ENCODE measurements around the gene RAPGEF6.
A peak's percentile ranks its signal among the peaks of the same experiment; 100 is the strongest.
"Not testable (repeated sequence)": the region's sequence is repeated elsewhere in the genome, so short reads cannot be mapped to it uniquely, and the experiment has no call there.

RAPGEF6 gene

DNA sequence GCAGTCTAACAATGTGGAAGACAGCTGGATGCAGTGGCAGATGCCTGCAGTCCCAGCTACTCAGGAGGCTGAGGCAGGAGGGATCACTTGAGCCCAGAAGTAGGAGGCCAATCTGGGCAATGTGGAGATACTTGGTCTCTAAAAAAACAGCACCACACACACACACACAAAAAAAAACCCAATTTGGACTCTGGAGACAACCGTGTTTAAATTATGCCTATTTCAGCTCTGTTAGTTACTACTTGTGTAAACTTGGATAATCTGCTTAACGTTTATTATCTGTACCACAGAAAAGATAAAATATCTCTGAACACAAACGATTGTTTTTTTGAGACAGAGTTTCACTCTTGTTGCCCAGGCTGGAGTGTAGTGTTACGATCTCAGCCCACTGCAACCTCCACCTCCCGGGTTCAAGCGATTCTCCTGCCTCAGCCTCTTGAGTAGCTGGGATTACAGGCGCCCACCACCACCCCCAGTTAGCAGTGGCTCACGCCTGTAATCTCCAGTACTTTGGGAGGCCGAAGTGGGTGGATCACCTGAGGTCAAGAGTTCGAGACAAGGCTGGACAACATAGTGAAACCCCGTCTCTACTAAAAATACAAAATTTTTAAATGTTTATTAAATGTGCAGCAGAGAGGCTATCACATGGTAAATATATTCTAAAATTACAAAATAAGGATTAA is 17.7 kb downstream of the RAPGEF6 start:
- in situ Hi-C loops (cut with MboI; ENCODE audit: low pct_unique_long_range_greater_than_20kb, low sequenced_read_pairs): loop anchor here (25.0 kb wide), 1 partner anchor 395 kb away; the partner anchor contains the start of gene ACSL6
- no peak for DNase-seq

DNA sequence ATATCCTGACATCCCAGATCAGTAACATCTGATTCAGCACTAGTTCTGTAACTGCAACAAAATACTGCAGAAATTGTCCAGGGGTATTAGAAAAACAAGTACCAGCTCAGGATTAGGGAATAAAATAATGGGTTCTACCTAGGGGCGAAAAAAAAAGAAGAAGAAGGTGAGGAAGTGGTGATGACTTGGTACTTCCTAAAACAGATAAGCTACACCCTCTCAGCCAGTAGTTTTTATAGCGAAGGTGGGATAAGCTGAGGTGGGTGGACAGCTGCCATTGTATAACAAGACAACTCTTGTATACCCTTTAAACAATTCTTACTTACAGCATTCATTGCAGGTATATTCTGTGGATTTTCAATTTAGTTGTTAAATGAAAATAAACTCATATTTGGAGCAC is 19.1 kb downstream of the RAPGEF6 start:
- in situ Hi-C loops (cut with MboI; ENCODE audit: low pct_unique_long_range_greater_than_20kb, low sequenced_read_pairs): loop anchor here (25.0 kb wide), 1 partner anchor 396 kb away; the partner anchor contains the start of gene ACSL6
- no peak for DNase-seq

DNA sequence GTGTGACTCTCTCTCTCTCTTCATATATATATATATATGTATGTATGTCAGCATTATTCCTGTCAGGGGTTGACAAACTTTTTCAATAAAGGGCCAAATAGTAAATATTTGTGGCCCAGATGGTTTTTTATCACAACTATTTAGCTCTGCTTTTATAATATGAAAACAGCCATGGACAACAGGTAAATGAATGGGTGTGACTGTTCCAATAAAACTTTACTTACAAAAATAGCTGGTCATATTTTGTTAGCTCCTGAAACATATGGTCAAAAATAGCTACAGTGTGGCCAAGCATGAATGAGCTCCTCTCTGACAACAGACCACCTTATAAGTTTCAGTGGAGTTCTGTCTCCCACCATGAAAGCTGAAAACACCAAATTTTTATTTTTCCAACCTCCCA is 21.6 kb downstream of the RAPGEF6 start:
- in situ Hi-C loops (cut with MboI; ENCODE audit: low pct_unique_long_range_greater_than_20kb, low sequenced_read_pairs): loop anchor here (25.0 kb wide), 1 partner anchor 399 kb away; the partner anchor contains the start of gene ACSL6
- DNase-seq: no peak

- no peak for DNase-seq
- in situ Hi-C loops (cut with MboI; ENCODE audit: low pct_unique_long_range_greater_than_20kb, low sequenced_read_pairs): loop anchor here (25.0 kb wide), 1 partner anchor 401 kb away; the partner anchor contains the start of gene ACSL6
Measured at GRCh38 chr5:131611064-131611381, 24.0 kb downstream of the RAPGEF6 start.

- DNase-seq: no peak
- in situ Hi-C loops (cut with MboI; ENCODE audit: low pct_unique_long_range_greater_than_20kb, low sequenced_read_pairs): loop anchor here (25.0 kb wide), 1 partner anchor 402 kb away; the partner anchor contains the start of gene ACSL6
Measured at GRCh38 chr5:131610198-131611063, 24.6 kb downstream of the RAPGEF6 start.

- no peak for DNase-seq
- in situ Hi-C loops (cut with MboI; ENCODE audit: low pct_unique_long_range_greater_than_20kb, low sequenced_read_pairs): loop anchor here (25.0 kb wide), 1 partner anchor 403 kb away; the partner anchor contains the start of gene ACSL6
Measured at GRCh38 chr5:131609774-131610173, 25.3 kb downstream of the RAPGEF6 start.

DNA sequence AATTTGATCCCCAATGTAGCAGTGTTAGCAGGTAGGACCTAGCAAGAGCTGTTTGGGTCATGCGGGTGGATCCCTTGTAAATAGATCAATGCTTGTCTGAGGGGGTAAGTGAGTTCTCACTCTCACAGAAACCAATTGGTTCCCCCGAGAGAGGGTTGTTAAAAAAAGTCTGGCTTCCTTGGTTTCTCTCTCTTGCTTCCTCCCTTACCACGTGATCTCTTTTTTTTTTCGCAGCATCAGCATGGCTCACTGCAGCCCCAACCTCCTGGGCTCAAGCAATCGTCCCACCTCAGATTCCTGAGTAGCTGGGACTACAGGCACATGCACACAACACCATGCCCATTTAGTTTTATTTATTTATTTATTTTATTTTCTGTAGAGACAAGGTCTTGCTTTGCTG is 26.4 kb downstream of the RAPGEF6 start:
- in situ Hi-C loops (cut with MboI; ENCODE audit: low pct_unique_long_range_greater_than_20kb, low sequenced_read_pairs): loop anchor here (25.0 kb wide), 1 partner anchor 404 kb away; the partner anchor contains the start of gene ACSL6

DNA sequence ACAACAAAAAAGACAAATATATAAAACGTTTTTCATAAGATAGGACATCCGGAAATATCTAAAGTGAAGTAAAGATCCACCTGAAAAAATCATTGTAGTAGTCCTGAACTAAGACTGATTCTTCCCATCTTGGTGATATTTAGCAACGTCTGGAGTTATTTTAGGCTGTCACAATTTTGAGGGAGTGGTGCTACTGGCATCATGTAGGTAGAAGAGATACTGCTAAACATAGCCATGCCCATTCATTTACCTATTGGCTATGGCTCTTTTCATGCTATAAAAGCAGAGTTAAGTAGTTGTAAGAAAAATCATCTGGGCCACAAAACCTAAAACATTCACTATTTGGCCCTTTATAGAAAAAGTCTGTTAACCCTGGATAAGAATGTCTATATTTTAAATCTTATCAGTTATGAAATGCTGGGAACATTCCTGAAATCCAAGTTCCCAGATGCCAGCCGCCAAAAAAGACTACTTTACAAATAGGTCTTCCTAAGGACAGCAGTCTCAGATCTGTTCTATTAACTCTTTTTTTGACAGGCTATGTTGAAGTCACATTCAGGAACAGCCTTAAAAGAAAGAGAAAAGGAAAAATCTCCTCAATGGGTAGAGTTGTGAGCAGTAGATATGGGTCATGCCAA is 27.0 kb downstream of the RAPGEF6 start:
- no peak for DNase-seq
- in situ Hi-C loops (cut with MboI; ENCODE audit: low pct_unique_long_range_greater_than_20kb, low sequenced_read_pairs): loop anchor here (25.0 kb wide), 1 partner anchor 404 kb away; the partner anchor contains the start of gene ACSL6

More for the DNA sequence above, 26.4 kb downstream of the RAPGEF6 start:
- no peak for DNase-seq

DNA sequence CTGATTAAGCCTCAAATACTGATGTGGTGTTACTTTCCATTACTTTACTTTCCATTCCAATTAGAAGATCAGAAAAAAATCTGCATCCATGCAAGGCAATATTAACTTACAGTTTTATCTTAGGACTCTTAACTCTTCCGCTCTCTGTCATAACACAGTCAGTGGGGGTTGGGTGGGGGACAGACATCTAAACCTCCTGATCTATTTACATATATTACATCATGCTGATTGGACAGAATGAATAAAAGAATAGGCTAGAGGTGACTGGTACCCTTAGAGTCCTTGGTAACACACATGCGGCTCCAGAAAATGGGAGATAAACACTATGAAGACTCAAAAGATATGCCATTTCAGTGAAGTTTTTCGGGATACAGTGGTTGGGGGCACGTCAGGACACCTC is 27.6 kb downstream of the RAPGEF6 start:
- no peak for DNase-seq
- in situ Hi-C loops (cut with MboI; ENCODE audit: low pct_unique_long_range_greater_than_20kb, low sequenced_read_pairs): loop anchor here (25.0 kb wide), 1 partner anchor 405 kb away; the partner anchor contains the start of gene ACSL6

DNA sequence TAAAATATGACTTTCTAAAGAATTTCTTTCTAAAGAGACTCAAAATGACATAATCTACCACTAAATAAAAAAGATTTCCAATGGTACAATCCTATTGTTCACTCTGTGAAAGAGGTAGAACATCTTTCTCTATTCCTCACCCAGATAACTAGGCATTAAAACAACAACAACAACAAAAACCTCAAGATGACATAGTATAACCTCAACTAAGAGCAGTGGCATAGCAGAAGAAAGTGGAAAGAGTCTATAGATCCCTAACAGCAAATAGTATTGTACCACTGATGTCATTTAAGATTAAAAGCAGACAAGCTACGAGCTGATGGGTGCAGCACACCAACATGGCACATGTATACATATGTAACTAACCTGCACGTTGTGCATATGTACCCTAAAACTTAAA is 29.9 kb downstream of the RAPGEF6 start:
- in situ Hi-C loops (cut with MboI; ENCODE audit: low pct_unique_long_range_greater_than_20kb, low sequenced_read_pairs): loop anchor here (25.0 kb wide), 1 partner anchor 407 kb away; the partner anchor contains the start of gene ACSL6
- no peak for DNase-seq

GRCh38 chr5:131595088-131596033 is 39.7 kb downstream of the RAPGEF6 start:
- in situ Hi-C loops (cut with MboI; ENCODE audit: low pct_unique_long_range_greater_than_20kb, low sequenced_read_pairs): no loop called here
- peak; percentile 14 for DNase-seq

DNA sequence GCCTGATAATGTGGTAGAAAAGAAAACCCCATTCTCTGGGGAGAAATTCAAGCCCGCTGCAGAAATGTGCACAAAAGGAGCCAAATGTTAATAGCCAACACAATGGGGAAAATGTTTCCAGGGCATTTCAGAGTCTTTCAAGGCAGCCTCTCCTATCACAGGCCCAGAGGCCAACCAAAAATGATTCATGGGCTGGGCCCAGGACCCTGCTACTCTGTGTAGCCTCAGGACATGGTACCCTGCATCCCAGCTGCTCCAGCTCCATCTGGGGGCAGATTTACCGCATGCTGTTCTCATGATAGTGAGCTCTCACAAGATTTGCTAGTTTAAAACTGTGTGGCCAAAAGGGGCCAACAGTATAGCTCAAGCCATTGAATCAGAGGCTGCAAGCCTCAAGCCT is 41.1 kb downstream of the RAPGEF6 start:
- in situ Hi-C loops (cut with MboI; ENCODE audit: low pct_unique_long_range_greater_than_20kb, low sequenced_read_pairs): no loop called here
- no peak for DNase-seq

DNA sequence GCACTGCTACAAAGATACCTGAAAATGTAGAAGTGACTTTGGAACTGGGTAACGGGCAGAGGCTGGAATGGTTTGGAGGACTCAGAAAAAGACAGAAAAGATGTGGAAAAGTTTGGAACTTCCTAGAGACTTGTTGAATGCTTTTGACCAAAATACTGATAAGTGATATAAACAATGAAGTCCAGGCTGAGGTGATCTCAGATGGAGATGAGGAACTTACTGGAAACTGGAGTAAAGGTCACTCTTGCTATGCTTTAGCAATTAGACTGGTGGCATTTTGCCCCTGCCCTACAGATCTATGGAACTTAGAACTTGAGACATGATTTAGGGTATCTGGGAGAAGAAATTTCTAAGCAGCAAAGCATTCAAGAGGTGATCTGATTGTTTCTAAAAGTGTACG is 41.6 kb downstream of the RAPGEF6 start:
- in situ Hi-C loops (cut with MboI; ENCODE audit: low pct_unique_long_range_greater_than_20kb, low sequenced_read_pairs); DNase-seq: not testable (repeated sequence)

- peak; percentile 63 for DNase-seq
- in situ Hi-C loops (cut with MboI; ENCODE audit: low pct_unique_long_range_greater_than_20kb, low sequenced_read_pairs): no loop called here
Measured at GRCh38 chr5:131589510-131590348, 45.3 kb downstream of the RAPGEF6 start.

DNA sequence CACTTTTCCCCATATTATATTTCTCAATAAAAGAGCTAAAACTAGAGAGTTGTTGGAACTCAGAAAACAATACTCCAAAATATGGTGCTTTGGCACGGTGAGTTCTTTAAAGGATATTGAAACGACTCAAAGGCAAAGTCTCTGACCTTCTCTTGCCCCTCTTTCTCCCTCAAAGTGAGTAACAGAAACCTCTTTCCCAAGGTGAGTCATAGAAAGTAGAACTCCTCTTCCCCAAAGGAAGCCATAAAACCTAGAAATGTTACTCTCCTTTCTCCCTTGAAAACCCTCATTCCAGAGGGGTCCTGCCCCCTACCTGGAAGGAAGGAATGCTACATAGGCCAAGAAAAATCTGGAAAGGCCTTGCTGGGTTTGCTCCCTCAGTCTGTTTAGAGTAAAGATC is 47.5 kb downstream of the RAPGEF6 start:
- no peak for DNase-seq
- in situ Hi-C loops (cut with MboI; ENCODE audit: low pct_unique_long_range_greater_than_20kb, low sequenced_read_pairs): no loop called here

GRCh38 chr5:131581702-131582101 is 53.3 kb downstream of the RAPGEF6 start:
- no peak for DNase-seq
- in situ Hi-C loops (cut with MboI; ENCODE audit: low pct_unique_long_range_greater_than_20kb, low sequenced_read_pairs): no loop called here

DNA sequence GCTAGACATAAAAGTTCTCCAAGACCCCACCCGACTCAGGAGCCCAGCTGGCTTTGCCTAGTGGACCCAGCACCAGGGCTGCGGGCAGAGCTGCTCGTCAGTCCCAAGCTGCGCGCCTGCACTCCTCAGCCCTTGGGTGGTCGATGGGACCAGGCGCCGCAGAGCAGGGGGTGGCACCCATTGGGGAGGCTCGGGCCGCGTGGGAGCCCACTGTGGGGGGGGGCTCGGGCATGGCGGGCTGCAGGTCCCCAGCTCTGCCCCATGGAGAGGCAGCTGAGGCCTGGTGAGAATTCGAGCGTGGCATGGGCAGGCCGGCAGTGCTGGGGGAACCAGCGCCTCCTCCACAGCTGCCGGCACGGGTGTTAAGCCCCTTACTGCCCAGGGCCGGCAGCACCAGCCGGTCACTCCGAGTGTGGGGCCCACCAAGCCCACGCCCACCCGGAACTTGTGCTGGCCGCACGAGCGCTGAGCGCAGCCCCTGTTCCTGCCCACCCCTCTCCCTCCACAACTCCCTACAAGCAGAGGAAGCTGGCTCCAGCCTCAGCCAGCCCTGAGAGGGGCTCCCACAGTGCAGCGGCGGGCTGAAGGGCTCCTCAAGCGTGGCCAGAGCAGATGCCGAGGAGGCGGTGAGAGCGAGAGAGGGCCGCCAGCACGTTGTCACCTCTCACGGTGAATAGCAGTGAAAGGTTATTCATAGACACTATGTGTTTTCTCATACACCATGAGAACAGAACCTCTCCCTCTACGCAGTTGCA is 54.9 kb downstream of the RAPGEF6 start:
- no peak for DNase-seq
- in situ Hi-C loops (cut with MboI; ENCODE audit: low pct_unique_long_range_greater_than_20kb, low sequenced_read_pairs): no loop called here

All from KBM-7 (cell line).